Heart left ventricle (tissue), 16 donors: Measurements from ENCODE around the gene DAB1. TPM values are rescaled to one million over a fixed set of nuclear protein-coding genes. Genes with fewer than 3 reads are reported as not detected.
"Not testable (repeated sequence)": the region's sequence is repeated elsewhere in the genome, so short reads cannot be mapped to it uniquely, and the experiment has no call there.

ENCODE experiments used
- ATAC-seq, 4 donors: fragments of 200-7000 bp; cut with Tn5 transposase; one replicate each; pipeline ENCODE4 v1.9.1; 2020 to 2022; ENCODE audit warnings: moderate library complexity in 4 of 4, mild to moderate bottlenecking in 3 of 4, moderate number of reproducible peaks in 1 of 4
- DNase-seq, 5 donors: peaks; one replicate each; pipeline ENCODE4 v3.0.0-alpha.2; 2020
- H3K27ac ChIP-seq, 12 donors: fragments of 200-600 bp; sonication (generic) in 4 of 12; one replicate each; pipeline versions ENCODE4 v1.5.0 to v1.8.0; 2016 to 2022; ENCODE audit warnings: mild to moderate bottlenecking in 2 of 12
- H3K27me3 ChIP-seq, 9 donors: fragments of 200-600 bp; sonication (generic) in 2 of 9; one replicate each; pipeline versions ENCODE4 v1.5.1 to v1.8.0; 2016 to 2022; ENCODE audit warnings: mild to moderate bottlenecking in 3 of 9
- H3K36me3 ChIP-seq, 9 donors: fragments of 200-600 bp; sonication (generic) in 2 of 9; one replicate each; pipeline versions ENCODE4 v1.5.0 to v1.8.0; 2018 to 2022; ENCODE audit warnings: mild to moderate bottlenecking in 2 of 9
- H3K4me1 ChIP-seq, 12 donors: fragments of 200-600 bp; sonication (generic) in 4 of 12; one replicate each; pipeline versions ENCODE4 v1.5.0 to v1.8.0; 2016 to 2022; ENCODE audit warnings: mild to moderate bottlenecking in 3 of 12
- H3K4me3 ChIP-seq, 12 donors: fragments of 200-600 bp; sonication (generic) in 4 of 12; one replicate each; pipeline versions ENCODE4 v1.5.0 to v1.8.0; 2017 to 2022; ENCODE audit warnings: mild to moderate bottlenecking in 9 of 12, moderate library complexity in 4 of 12
- H3K9me3 ChIP-seq, 12 donors: fragments of 200-600 bp; sonication (generic) in 4 of 12; one replicate each; pipeline versions ENCODE4 v1.5.0 to v1.8.0; 2016 to 2022; ENCODE audit warnings: mild to moderate bottlenecking in 1 of 12
- POLR2A ChIP-seq, 2 donors: fragments of 450-650 bp; IDR thresholded peaks; one replicate each; pipeline ENCODE4 v1.6.1; 2017; ENCODE audit warnings: antibody characterized with exemption in 2 of 2, mild to moderate bottlenecking in 2 of 2, moderate library complexity in 2 of 2
- WGBS, 4 donors: extraction: QIAGEN DNeasy Blood & Tissue Kit in 2 of 4; methylation state at CpG; one replicate each; pipeline versions ENCODE4 v1.1.5 to v1.1.7; 2013 to 2018; 5-methylcytosine and 5-hydroxymethylcytosine counted together
- intact Hi-C, 10 donors: fragments of 100-400 bp; cut with DNase I; formaldehyde crosslinking; loops; one replicate each; pipeline versions ENCODE4 v1.11.1 to v1.14.2; 2022
- polyA plus RNA-seq, 2 donors: library from polyadenylated mRNA; stranded (reverse); fragments of 200-250 nt; gene quantifications; one replicate each; pipeline ENCODE4 v1.2.3, GENCODE V29; 2013
- total RNA-seq, 9 donors: library from RNA; depleted of rRNA in 2 of 9; stranded (reverse); fragments of >200 nt in 2 of 9; fragmentation: NEBNext Ultra II Directional in 3 of 9; extraction: Animal tissue kit (Norgen Biotek cat#: 25700) in 3 of 9; gene quantifications; one replicate each; pipeline versions ENCODE4 v1.1.0 to v1.2.4, GENCODE V29; 2016 to 2023
- TF ChIP-seq, protein P1 (sequence below), 12 donors: fragments of 200-600 bp; sonication (generic) in 4 of 12; IDR thresholded peaks; one replicate each; pipeline versions ENCODE4 v1.5.0 to v1.8.0; 2018 to 2022; ENCODE audit warnings: antibody characterized with exemption in 12 of 12, mild to moderate bottlenecking in 5 of 12
- donor health status: ischemic (EF 13 %, LVEDD 7.1; RV severe dilation, severe dysfunction).
- donor health status: healthy with polysubstance abuse.
- donor health status: DM: no; HTN: yes; CAD: no.
- donor health status: DM: no; HTN: no; CAD: no.
- donor health status: ischemic (EF 25% LVEDD 6.9; RV normal size, moderate dysfunction).
- donor health status: ischemic (EF 25% LVEDD 5.7; RV mildly dilated, moderate dysfunction).
- donor health status: healthy.
- donor health status: DM: yes; HTN: yes; CAD: no.
- donor health status: ischemic (EF 35%, LVEDD 5.7; RV mildly dilated, moderate dysfunction).
- donor health status: nonischemic (EF 11% LVEDD 7.7; RV severe dilation, severe dysfunction).
- donor health status: DM: yes; HTN: yes; CAD: no.
- donor health status: PGD.
- donor health status: ischemic (EF 29% LVEDD 5.4; RV normal size, mild dysfunction).
- donor health status: nonischemic (EF 23%, LVEDD 6.1; RV moderate dilation, normal function).

Gene DAB1
- total and polyA plus RNA-seq, 11 donors = 0.26 to 28.8 (median 5.2) TPM

DNA sequence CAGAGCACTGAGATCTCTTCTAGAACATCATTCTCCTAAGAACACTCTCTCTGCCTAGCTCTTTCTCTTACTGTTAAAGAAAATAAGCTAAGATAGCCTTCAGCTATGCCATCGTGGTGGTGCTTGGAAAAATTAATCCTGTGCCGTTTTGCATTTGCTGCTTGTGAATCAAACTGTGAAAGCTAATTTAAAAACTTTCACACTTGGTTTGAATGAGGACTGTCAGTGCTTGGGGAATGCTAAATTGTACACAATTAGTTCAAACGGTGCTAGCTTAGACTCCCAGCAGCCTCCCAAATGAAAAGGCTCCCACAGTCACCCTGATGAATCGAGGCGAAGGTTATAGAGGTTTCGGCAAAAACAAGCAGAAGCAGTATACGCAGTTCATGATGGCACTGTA is 79.6 kb downstream of the DAB1 start:
- peaks cover 0 to 10% (median 2%) of the 10 kb centered on the region in 12 donors for H3K4me1 ChIP-seq
- no peaks in the 10 kb centered on the region for H3K27me3 ChIP-seq
- WGBS, 4 donors = 90 to 93% (median 91%) methylated on average over 7 of the region's 7 CpGs
- H3K27ac ChIP-seq = no peak overlapping the region
- H3K4me3 ChIP-seq = no peak overlapping the region
- no peaks in the 10 kb centered on the region for H3K36me3 ChIP-seq
- TF ChIP-seq, protein P1, sequence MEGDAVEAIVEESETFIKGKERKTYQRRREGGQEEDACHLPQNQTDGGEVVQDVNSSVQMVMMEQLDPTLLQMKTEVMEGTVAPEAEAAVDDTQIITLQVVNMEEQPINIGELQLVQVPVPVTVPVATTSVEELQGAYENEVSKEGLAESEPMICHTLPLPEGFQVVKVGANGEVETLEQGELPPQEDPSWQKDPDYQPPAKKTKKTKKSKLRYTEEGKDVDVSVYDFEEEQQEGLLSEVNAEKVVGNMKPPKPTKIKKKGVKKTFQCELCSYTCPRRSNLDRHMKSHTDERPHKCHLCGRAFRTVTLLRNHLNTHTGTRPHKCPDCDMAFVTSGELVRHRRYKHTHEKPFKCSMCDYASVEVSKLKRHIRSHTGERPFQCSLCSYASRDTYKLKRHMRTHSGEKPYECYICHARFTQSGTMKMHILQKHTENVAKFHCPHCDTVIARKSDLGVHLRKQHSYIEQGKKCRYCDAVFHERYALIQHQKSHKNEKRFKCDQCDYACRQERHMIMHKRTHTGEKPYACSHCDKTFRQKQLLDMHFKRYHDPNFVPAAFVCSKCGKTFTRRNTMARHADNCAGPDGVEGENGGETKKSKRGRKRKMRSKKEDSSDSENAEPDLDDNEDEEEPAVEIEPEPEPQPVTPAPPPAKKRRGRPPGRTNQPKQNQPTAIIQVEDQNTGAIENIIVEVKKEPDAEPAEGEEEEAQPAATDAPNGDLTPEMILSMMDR (IDR thresholded peaks at IDR 0.05) = no peak
- no peak for TF ChIP-seq POLR2A (IDR thresholded peaks at IDR 0.05)
- no peaks in the 10 kb centered on the region for H3K9me3 ChIP-seq
- ATAC-seq (no peak), DNase-seq (no peak)
- intact Hi-C loops = loop anchor here in 8 of 10 donors (5.0 to 10.0 kb wide), 3 partner anchors 507 to 512 kb away; no protein-coding TSS in a partner anchor

DNA sequence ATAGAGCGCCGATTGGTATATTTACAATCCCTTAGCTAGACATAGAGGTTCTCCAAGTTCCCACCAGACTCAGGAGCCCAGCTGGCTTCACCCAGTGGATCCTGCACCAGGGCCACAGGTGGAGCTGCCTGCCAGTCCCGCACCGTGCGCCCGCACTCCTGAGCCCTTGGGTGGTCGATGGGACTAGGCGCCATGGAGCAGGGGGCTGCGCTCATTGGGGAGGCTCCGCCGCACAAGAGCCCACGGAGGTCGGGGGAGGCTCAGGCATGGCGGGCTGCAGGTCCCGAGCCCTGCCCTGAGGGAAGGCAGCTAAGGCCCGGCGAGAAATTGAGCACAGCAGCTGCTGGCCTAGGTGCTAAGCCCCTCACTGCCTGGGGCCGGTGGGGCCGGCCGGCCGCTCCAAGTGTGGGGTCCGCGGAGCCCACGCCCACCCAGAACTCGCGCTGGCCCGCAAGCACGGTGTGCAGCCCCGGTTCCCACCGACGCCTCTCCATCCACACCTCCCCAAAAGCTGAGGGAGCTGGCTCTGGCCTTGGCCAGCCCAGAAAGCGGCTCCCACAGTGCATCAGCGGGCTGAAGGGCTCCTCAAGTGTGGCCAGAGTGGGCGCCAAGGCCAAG is 80.5 kb downstream of the DAB1 start:
- H3K36me3 ChIP-seq, H3K27me3 ChIP-seq, DNase-seq, H3K27ac ChIP-seq, ATAC-seq, H3K9me3 ChIP-seq, H3K4me3 ChIP-seq, H3K4me1 ChIP-seq: not testable (repeated sequence)
- WGBS, 4 donors = 93 to 96% (median 94%) methylated on average over 17 to 34 of the region's 34 CpGs
- intact Hi-C loops = loop anchor here in 8 of 10 donors (5.0 to 10.0 kb wide), 3 partner anchors 506 to 511 kb away; no protein-coding TSS in a partner anchor

DNA sequence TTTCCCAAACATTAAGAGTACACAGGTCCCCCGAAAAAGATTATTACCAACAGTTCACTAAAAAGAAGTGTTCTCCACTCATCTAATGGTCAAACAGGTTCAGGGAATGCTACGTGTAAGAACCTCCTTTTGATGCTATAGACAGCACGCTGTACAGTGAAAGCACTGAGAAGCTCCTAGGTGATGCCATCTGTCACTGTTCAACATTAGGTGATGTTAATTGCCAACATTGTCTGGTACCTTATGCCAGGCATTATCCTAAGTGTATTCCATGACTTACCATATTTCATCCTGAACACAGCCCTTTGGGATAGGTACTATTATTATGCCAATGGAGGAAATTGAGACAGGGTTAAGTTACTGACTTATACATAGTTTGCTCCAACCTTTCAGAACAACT is 82.1 kb downstream of the DAB1 start:
- no peak for ATAC-seq

DNA sequence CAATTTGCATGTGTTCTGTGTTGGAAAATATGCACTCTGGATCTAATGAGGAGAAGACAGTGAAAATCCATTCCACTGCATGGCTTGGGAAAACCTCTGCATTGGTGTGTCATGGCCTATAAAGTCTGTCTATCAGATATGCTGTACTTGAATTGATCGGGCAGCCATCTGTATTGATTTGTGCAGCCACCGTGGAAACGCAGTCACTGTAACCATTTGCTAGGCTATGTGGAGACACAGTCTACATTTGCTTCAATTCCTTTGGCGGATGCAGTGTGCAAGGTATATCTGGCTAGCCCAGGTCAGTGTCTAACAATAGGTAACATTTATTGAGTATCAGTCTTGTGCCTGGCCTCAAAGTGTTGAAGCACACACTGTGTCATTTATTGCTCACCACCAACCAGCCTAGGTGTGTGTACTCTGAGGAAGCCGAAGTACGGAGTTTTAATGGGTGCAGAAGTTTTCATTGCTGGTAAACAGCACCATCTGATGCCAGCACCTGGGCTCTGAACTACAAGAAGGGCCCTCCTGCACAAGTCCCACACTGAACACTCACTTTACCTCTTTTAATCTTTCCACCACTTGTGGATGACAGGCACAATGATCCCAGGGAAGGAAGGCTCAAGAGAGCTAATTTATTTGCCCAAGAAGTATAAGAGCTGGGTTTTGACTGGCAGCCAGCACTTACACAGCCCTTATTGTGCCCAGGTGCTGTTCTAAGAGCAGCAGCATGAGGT is 83.4 kb downstream of the DAB1 start:
- peak in 3 of 4 donors; percentile 60 to 65 (median 61) for ATAC-seq
- Histone ChIP-seq H3K9me3 (no peaks in the 10 kb centered on the region), H3K4me3 (no peak overlapping the region), H3K27me3 (no peaks in the 10 kb centered on the region), H3K4me1 (peaks cover 0 to 3% (median 0%) of the 10 kb centered on the region in 12 donors), H3K27ac (no peak overlapping the region), H3K36me3 (no peaks in the 10 kb centered on the region)
- intact Hi-C loops = loop anchor here in 8 of 10 donors (5.0 to 10.0 kb wide), 3 partner anchors 503 to 508 kb away; no protein-coding TSS in a partner anchor
- TF ChIP-seq, protein P1 (IDR thresholded peaks at IDR 0.05) = peak in 7 of 12 donors; percentile 4 to 32 (median 21)
- no peak for TF ChIP-seq POLR2A (IDR thresholded peaks at IDR 0.05)
- WGBS, 4 donors = 84 to 94% (median 91%) methylated on average over 6 of the region's 6 CpGs
- DNase-seq = no peak

More for the DNA sequence above, 82.1 kb downstream of the DAB1 start:
- H3K4me3 ChIP-seq = no peak overlapping the region
- intact Hi-C loops = loop anchor here in 8 of 10 donors (5.0 to 10.0 kb wide), 3 partner anchors 504 to 509 kb away; no protein-coding TSS in a partner anchor
- peaks cover 0 to 4% (median 0%) of the 10 kb centered on the region in 12 donors for H3K4me1 ChIP-seq
- H3K36me3 ChIP-seq = no peaks in the 10 kb centered on the region
- no peaks in the 10 kb centered on the region for H3K27me3 ChIP-seq
- no peaks in the 10 kb centered on the region for H3K9me3 ChIP-seq
- no peak for DNase-seq
- TF ChIP-seq, protein P1 (IDR thresholded peaks at IDR 0.05) = no peak
- TF ChIP-seq POLR2A (IDR thresholded peaks at IDR 0.05) = no peak
- WGBS, 4 donors = 87 to 96% (median 94%) methylated on average over 3 of the region's 3 CpGs
- no peak overlapping the region for H3K27ac ChIP-seq
